ENCODE results near the gene DDIT3.

The DDIT3 gene

GRCh38 chr12:57520053-57520818, at the start of gene DDIT3:
Gene DDIT3, minus strand, starts transcription at chr12:57520514. Its CDS starts 3,108 bp downstream, at chr12:57517406.
- peak; percentile 100 for DNase-seq

GRCh38 chr12:57569858-57570257, 49.5 kb upstream of the DDIT3 start:
- no peak for DNase-seq

GRCh38 chr12:57568838-57569237, 48.5 kb upstream of the DDIT3 start:
- DNase-seq, result no peak

GRCh38 chr12:57564178-57564740, 43.9 kb upstream of the DDIT3 start:
- no peak for DNase-seq

- DNase-seq, result no peak
These were observed 43.0 kb upstream of the DDIT3 start for GRCh38 chr12:57563358-57563757.

- DNase-seq, result peak in 1 of 3 donors; percentile 6
These were observed 40.8 kb upstream of the DDIT3 start for GRCh38 chr12:57561117-57561516.

GRCh38 chr12:57560516-57560915, 40.2 kb upstream of the DDIT3 start:
- no peak for DNase-seq

- DNase-seq, result no peak
These were observed 38.5 kb upstream of the DDIT3 start for GRCh38 chr12:57558864-57559263.

- DNase-seq, result no peak
These were observed 34.6 kb upstream of the DDIT3 start for GRCh38 chr12:57554897-57555296.

- DNase-seq, result no peak
These were observed 34.1 kb upstream of the DDIT3 start for GRCh38 chr12:57554453-57554852.

GRCh38 chr12:57553343-57554202, 33.3 kb upstream of the DDIT3 start:
- no peak for DNase-seq

- DNase-seq, result peak in 1 of 3 donors; percentile 8
These were observed 32.6 kb upstream of the DDIT3 start for GRCh38 chr12:57552835-57553313.

- no peak for DNase-seq
These were observed 32.0 kb upstream of the DDIT3 start for GRCh38 chr12:57552306-57552651.

GRCh38 chr12:57551637-57552305, 31.5 kb upstream of the DDIT3 start:
- no peak for DNase-seq

- no peak for DNase-seq
These were observed 30.6 kb upstream of the DDIT3 start for GRCh38 chr12:57550641-57551549.

GRCh38 chr12:57549909-57550640, 29.8 kb upstream of the DDIT3 start, which contains the start of gene KIF5A:
Gene KIF5A, plus strand, starts transcription at chr12:57550044. Its CDS starts 228 bp downstream, at chr12:57550272.
- DNase-seq, result peak in 2 of 3 donors; percentile 20 to 45

- DNase-seq, result no peak
These were observed 29.0 kb upstream of the DDIT3 start for GRCh38 chr12:57549203-57549908.

- DNase-seq, result no peak
These were observed 28.2 kb upstream of the DDIT3 start for GRCh38 chr12:57548488-57548887.

- no peak for DNase-seq
These were observed 27.6 kb upstream of the DDIT3 start for GRCh38 chr12:57548013-57548315.

- no peak for DNase-seq
These were observed 27.1 kb upstream of the DDIT3 start for GRCh38 chr12:57547288-57548012.

Data from suppressor macrophage treated with lipopolysaccharide for 1 hour (primary cell).